H1 (cell line): ENCODE results near the gene FBXL5. TPM values are rescaled to one million over a fixed set of nuclear protein-coding genes. Genes with fewer than 3 reads are reported as not detected.

Experiments
- CTCF ChIA-PET: fragments of 300-600 bp; sonication (Branson Sonifier 250); formaldehyde crosslinking; loops from one replicate; lab custom pipeline; 2021; ENCODE audit not compliant: partially characterized antibody; lab: Charles Lee
- POLR2A ChIA-PET: fragments of 300-600 bp; sonication (Branson Sonifier 250); formaldehyde crosslinking; loops from one replicate; lab custom pipeline; 2021; ENCODE audit warnings: inconsistent platforms; ENCODE audit not compliant: partially characterized antibody; lab: Charles Lee
- DNase-seq, 2 experiments: peaks; one replicate each; pipeline versions ENCODE4 v3.0.0 to v3.0.0-alpha.2; 2010 to 2022; ENCODE audit warnings: low spot score in 2 of 2, low read depth in 1 of 2, mixed read lengths in 1 of 2
- FAIRE-seq: peaks from 2 replicates; lab custom pipeline; 2011; peaks lifted over from hg19 to GRCh38; lab: Jason Lieb, UNC
- H2AFZ ChIP-seq: 2 replicates; pipeline ENCODE4 v1.8.1; 2012; ENCODE audit warnings: low read length, inconsistent platforms
- H2AK5ac ChIP-seq: 2 replicates; pipeline ENCODE4 v1.6.1; 2013; ENCODE audit warnings: low read depth, low read length
- H2BK120ac ChIP-seq: replicated peaks from 2 replicates; pipeline ENCODE3; 2013; ENCODE audit warnings: low read depth, low read length, inconsistent platforms
- H2BK12ac ChIP-seq: 2 replicates; pipeline ENCODE4 v1.6.1; 2013; ENCODE audit warnings: low read depth, low read length
- H2BK15ac ChIP-seq: 2 replicates; pipeline ENCODE4 v1.6.1; 2013; ENCODE audit warnings: low read length
- H2BK20ac ChIP-seq: 2 replicates; pipeline ENCODE4 v1.6.1; 2013; ENCODE audit warnings: low read length
- H2BK5ac ChIP-seq: 2 replicates; pipeline ENCODE4 v1.6.1; 2013; ENCODE audit warnings: low read depth, low read length
- H3K14ac ChIP-seq: 2 replicates; pipeline ENCODE4 v1.6.1; 2013; ENCODE audit warnings: inconsistent platforms; ENCODE audit not compliant: insufficient read length
- H3K18ac ChIP-seq: 2 replicates; pipeline ENCODE4 v1.6.1; 2013; ENCODE audit warnings: low read length; ENCODE audit errors: extremely low read depth
- H3K23ac ChIP-seq: 2 replicates; pipeline ENCODE4 v1.6.1; 2013; ENCODE audit warnings: inconsistent platforms; ENCODE audit not compliant: insufficient read length
- H3K23me2 ChIP-seq: 2 replicates; pipeline ENCODE4 v1.6.1; 2013; ENCODE audit warnings: low read depth, low read length
- H3K27ac ChIP-seq: 2 replicates; pipeline ENCODE4 v1.6.1; 2011; ENCODE audit warnings: low read depth, low read length, inconsistent platforms
- H3K27me3 ChIP-seq, 4 experiments: replicated peaks in 1 of 4; 1 replicate in 1 of 4; 2 replicates in 3 of 4; pipeline versions ENCODE4 v1.6.1 to v1.8.1; 2011 to 2013; ENCODE audit warnings: low read length in 3 of 4, mild to moderate bottlenecking in 3 of 4, inconsistent platforms in 2 of 4, mixed read lengths in 2 of 4, moderate library complexity in 1 of 4; ENCODE audit not compliant: control insufficient read depth in 3 of 4, insufficient read depth in 3 of 4; ENCODE audit errors: extremely low read depth in 1 of 4
- H3K36me3 ChIP-seq, 4 experiments: 2 replicates each; pipeline versions ENCODE4 v1.6.1 to v1.8.1; 2011 to 2013; ENCODE audit warnings: mild to moderate bottlenecking in 4 of 4, low read length in 3 of 4, moderate library complexity in 2 of 4, control low read depth in 1 of 4, inconsistent platforms in 1 of 4; ENCODE audit not compliant: insufficient read depth in 4 of 4, control insufficient read depth in 2 of 4
- H3K4ac ChIP-seq: replicated peaks from 2 replicates; pipeline ENCODE3; 2013; ENCODE audit warnings: low read length, low read depth, mixed read lengths, inconsistent platforms; ENCODE audit not compliant: insufficient read length
- H3K4me1 ChIP-seq, 4 experiments: replicated peaks in 1 of 4; 1 replicate in 1 of 4; 2 replicates in 3 of 4; pipeline versions ENCODE4 v1.6.1 to v1.8.1; 2011 to 2013; ENCODE audit warnings: low read length in 3 of 4, inconsistent platforms in 2 of 4, mixed read lengths in 1 of 4; ENCODE audit not compliant: insufficient read depth in 4 of 4, control insufficient read depth in 3 of 4
- H3K4me2 ChIP-seq, 2 experiments: 2 replicates each; pipeline versions ENCODE4 v1.6.1 to v1.8.1; 2011 to 2013; ENCODE audit warnings: low read depth in 2 of 2, low read length in 2 of 2, control low read depth in 1 of 2, inconsistent platforms in 1 of 2, mild to moderate bottlenecking in 1 of 2; ENCODE audit not compliant: insufficient read depth in 1 of 2
- H3K4me3 ChIP-seq, 4 experiments: fragments of 200-600, 300-600 bp in 1 of 4; sonication (generic), shearing (Covaris generic), sonication (Bioruptor Twin) in 1 of 4; 2 replicates each; pipeline versions ENCODE4 v1.5.1 to v1.8.1; 2011 to 2016; ENCODE audit warnings: low read length in 4 of 4, low read depth in 3 of 4, control low read depth in 2 of 4, inconsistent platforms in 2 of 4, mild to moderate bottlenecking in 2 of 4, mixed read lengths in 1 of 4, moderate library complexity in 1 of 4; ENCODE audit not compliant: insufficient read depth in 2 of 4; ENCODE audit errors: extremely low read depth in 1 of 4
- H3K56ac ChIP-seq: replicated peaks from 2 replicates; pipeline ENCODE3; 2013; ENCODE audit warnings: low read depth, mild to moderate bottlenecking, mixed read lengths, low read length, inconsistent platforms; ENCODE audit not compliant: insufficient read length
- H3K79me1 ChIP-seq: 2 replicates; pipeline ENCODE4 v1.6.1; 2013; ENCODE audit warnings: low read depth, low read length, control low read depth
- H3K79me2 ChIP-seq, 2 experiments: 2 replicates each; pipeline versions ENCODE4 v1.6.1 to v1.8.1; 2012 to 2013; ENCODE audit warnings: low read length in 2 of 2, mild to moderate bottlenecking in 2 of 2, inconsistent platforms in 1 of 2; ENCODE audit not compliant: insufficient read depth in 2 of 2, control insufficient read depth in 1 of 2
- H3K9ac ChIP-seq, 4 experiments: replicated peaks in 1 of 4; 1 replicate in 1 of 4; 2 replicates in 3 of 4; pipeline versions ENCODE4 v1.6.1 to v1.8.1; 2011 to 2013; ENCODE audit warnings: low read depth in 3 of 4, low read length in 3 of 4, control low read depth in 2 of 4, mild to moderate bottlenecking in 2 of 4, moderate library complexity in 2 of 4, inconsistent platforms in 1 of 4; ENCODE audit errors: extremely low read depth in 1 of 4
- H3K9me3 ChIP-seq, 2 experiments: 2 replicates each; pipeline versions ENCODE4 v1.6.1 to v1.8.1; 2012 to 2013; ENCODE audit warnings: mild to moderate bottlenecking in 2 of 2, moderate library complexity in 2 of 2, control low read depth in 1 of 2, inconsistent platforms in 1 of 2, low read depth in 1 of 2, low read length in 1 of 2, mixed read lengths in 1 of 2; ENCODE audit not compliant: insufficient read depth in 2 of 2
- H4K20me1 ChIP-seq, 2 experiments: replicated peaks in 1 of 2; 2 replicates each; pipeline versions ENCODE3 to v1.8.1; 2011 to 2013; ENCODE audit warnings: inconsistent platforms in 2 of 2, low read length in 2 of 2, mild to moderate bottlenecking in 1 of 2; ENCODE audit not compliant: insufficient read depth in 2 of 2, control insufficient read depth in 1 of 2
- H4K5ac ChIP-seq: 2 replicates; pipeline ENCODE4 v1.6.1; 2013; ENCODE audit warnings: low read length, low read depth, mixed read lengths, inconsistent platforms; ENCODE audit not compliant: insufficient read length
- H4K8ac ChIP-seq: 2 replicates; pipeline ENCODE4 v1.8.0; 2013; ENCODE audit warnings: mild to moderate bottlenecking, moderate library complexity, low read length, inconsistent platforms; ENCODE audit not compliant: insufficient read depth; ENCODE audit errors: extremely low read depth
- H4K91ac ChIP-seq: replicated peaks from 2 replicates; pipeline ENCODE3; 2013; ENCODE audit warnings: low read length, mixed read lengths, inconsistent platforms; ENCODE audit not compliant: insufficient read length
- BACH1 ChIP-seq: IDR thresholded peaks from 2 replicates; pipeline ENCODE4 v1.6.1; 2012; ENCODE audit warnings: low read length, improper control_type of control experiment
- CHD2 ChIP-seq: IDR thresholded peaks from 2 replicates; pipeline ENCODE4 v1.6.1; 2012; ENCODE audit warnings: low read length, improper control_type of control experiment
- EGR1 ChIP-seq: IDR thresholded peaks from 2 replicates; pipeline ENCODE4 v1.6.1; 2011; ENCODE audit warnings: low read depth, low read length, borderline replicate concordance
- FOSL1 ChIP-seq: IDR thresholded peaks from 2 replicates; pipeline ENCODE4 v1.6.1; 2011; ENCODE audit warnings: mild to moderate bottlenecking, low read depth, low read length, moderate library complexity; ENCODE audit not compliant: insufficient read depth
- KDM4A ChIP-seq: IDR thresholded peaks from one replicate; pipeline ENCODE4 v1.7.1; 2012; ENCODE audit warnings: low read depth, mild to moderate bottlenecking, moderate library complexity, low read length, inconsistent platforms; ENCODE audit not compliant: severe bottlenecking
- KDM5A ChIP-seq: fragments of 200-600 bp; IDR thresholded peaks from 2 replicates; pipeline ENCODE4 v1.7.1; 2012; ENCODE audit warnings: mild to moderate bottlenecking, low read length, inconsistent platforms, mixed read lengths
- NANOG ChIP-seq: IDR thresholded peaks from 2 replicates; pipeline ENCODE4 v1.6.1; 2011; ENCODE audit warnings: low read length, low read depth, mild to moderate bottlenecking, inconsistent platforms; ENCODE audit not compliant: insufficient read depth, poor library complexity, severe bottlenecking
- POLR2A ChIP-seq, 2 experiments: IDR thresholded peaks; 1 replicate in 1 of 2; 2 replicates in 1 of 2; pipeline ENCODE4 v1.6.1; 2011; ENCODE audit warnings: low read depth in 2 of 2, low read length in 2 of 2, mild to moderate bottlenecking in 2 of 2; ENCODE audit errors: control extremely low read depth in 1 of 2
- RAD21 ChIP-seq, 2 experiments: IDR thresholded peaks in 1 of 2; conservative IDR thresholded peaks in 1 of 2; 2 replicates each; pipeline ENCODE4 v1.6.1; 2011; ENCODE audit warnings: low read depth in 2 of 2, low read length in 2 of 2, improper control_type of control experiment in 1 of 2, inconsistent platforms in 1 of 2, mild to moderate bottlenecking in 1 of 2, moderate library complexity in 1 of 2
- RBBP5 ChIP-seq: IDR thresholded peaks from 2 replicates; pipeline ENCODE4 v1.7.1; 2012; ENCODE audit warnings: low read depth, mild to moderate bottlenecking, inconsistent platforms, low read length, moderate library complexity, borderline replicate concordance
- SIN3A ChIP-seq, 2 experiments: IDR thresholded peaks in 1 of 2; conservative IDR thresholded peaks in 1 of 2; 2 replicates each; pipeline ENCODE4 v1.6.1; 2011 to 2012; ENCODE audit warnings: low read length in 2 of 2, improper control_type of control experiment in 1 of 2, low read depth in 1 of 2, mild to moderate bottlenecking in 1 of 2
- SUZ12 ChIP-seq: fragments of 200-600 bp; sonication (generic); IDR thresholded peaks from 2 replicates; pipeline ENCODE4 v1.6.1; 2012; ENCODE audit warnings: mild to moderate bottlenecking, inconsistent platforms, low read length, moderate library complexity, mixed read lengths
- TAF1 ChIP-seq: IDR thresholded peaks from 2 replicates; pipeline ENCODE4 v1.6.1; 2011; ENCODE audit warnings: mild to moderate bottlenecking, low read depth, low read length
- TBP ChIP-seq: IDR thresholded peaks from 2 replicates; pipeline ENCODE4 v1.6.1; 2011; ENCODE audit warnings: low read depth, low read length, improper control_type of control experiment
- YY1 ChIP-seq: IDR thresholded peaks from 2 replicates; pipeline ENCODE4 v1.6.1; 2011; ENCODE audit warnings: low read depth, mild to moderate bottlenecking, low read length
- ZNF274 ChIP-seq: IDR thresholded peaks from 2 replicates; pipeline ENCODE4 v1.7.0; 2012; ENCODE audit warnings: low read length, borderline replicate concordance; ENCODE audit errors: extremely low read depth
- polyA plus RNA-seq, 7 experiments: library from polyadenylated mRNA; depleted of rRNA in 3 of 7; stranded (reverse) in 5 of 7; unstranded in 2 of 7; fragments of >200 nt in 5 of 7; fragments of 200-250 nt in 2 of 7; gene quantifications; 1 replicate in 5 of 7; 2 replicates in 1 of 7; 4 replicates in 1 of 7; pipeline versions ENCODE4 v1.2.1 to v1.2.3, GENCODE V29; 2011 to 2013; ENCODE audit warnings: missing spikeins in 2 of 7, mixed read lengths in 2 of 7
- total RNA-seq: library from RNA; stranded (reverse); fragmentation: NEBNext Ultra II Directional; extraction: Animal tissue kit (Norgen Biotek cat#: 25700); gene quantifications from 2 replicates; pipeline ENCODE4 v1.2.1, GENCODE V29; 2021

FBXL5 gene
- total and polyA plus RNA-seq, 2 of the 8 experiments (the other 6 are each of a cell fraction or from before 2014, with no cell fraction given): 34.6 to 62.7 TPM

- Histone ChIP-seq H2BK20ac (no peak overlapping the region), H3K18ac (no peak overlapping the region), H3K4me1 (no peaks in the 10 kb centered on the region)
- TF ChIP-seq YY1 (no peak), RAD21 (IDR thresholded peaks at IDR 0.05 in 1 of 2, conservative IDR thresholded peaks at IDR 0.05 in 1 of 2; ENCODE audit: low read depth in 2 of 2, low read length in 2 of 2) (no peak), BACH1 (no peak), ZNF274 (no peak), KDM5A (no peak), TBP (no peak), EGR1 (no peak), FOSL1 (no peak), CHD2 (no peak), SUZ12 (no peak), NANOG (no peak), KDM4A (no peak), TAF1 (no peak), SIN3A (conservative IDR thresholded peaks at IDR 0.05 in 1 of 2, IDR thresholded peaks at IDR 0.05 in 1 of 2; ENCODE audit: low read depth in 1 of 2, low read length in 2 of 2) (no peak), POLR2A (IDR thresholded peaks at IDR 0.05; ENCODE audit: control extremely low read depth in 1 of 2, low read depth in 2 of 2, low read length in 2 of 2) (no peak), RBBP5 (no peak)
These were observed 86.3 kb downstream of the FBXL5 start for GRCh38 chr4:15568821-15569220.

More at GRCh38 chr4:15568821-15569220, 86.3 kb downstream of the FBXL5 start:
- H3K4me3 ChIP-seq: no peak overlapping the region
- H3K23ac ChIP-seq: no peak overlapping the region
- no peak overlapping the region for H4K91ac ChIP-seq
- no peak overlapping the region for H4K5ac ChIP-seq
- H3K27ac ChIP-seq: no peak overlapping the region
- CTCF ChIA-PET: no interaction called here
- POLR2A ChIA-PET: no interaction called here
- H2AFZ ChIP-seq: no peak overlapping the region
- no peak overlapping the region for H4K8ac ChIP-seq
- no peaks in the 10 kb centered on the region for H3K79me2 ChIP-seq
- no peaks in the 10 kb centered on the region for H3K27me3 ChIP-seq
- no peaks in the 10 kb centered on the region for H3K23me2 ChIP-seq
- no peak overlapping the region for H2BK15ac ChIP-seq
- FAIRE-seq (no peak), DNase-seq (no peak)
- no peaks in the 10 kb centered on the region for H3K9me3 ChIP-seq
- H3K36me3 ChIP-seq: peaks cover 0 to 3% (median under 1%) of the 10 kb centered on the region in 4 experiments; a peak in 2 of 8 replicates
- no peak overlapping the region for H3K4ac ChIP-seq
- no peak overlapping the region for H3K9ac ChIP-seq
- H2BK120ac ChIP-seq: no peak overlapping the region
- H3K14ac ChIP-seq: no peak overlapping the region
- H2BK5ac ChIP-seq: no peak overlapping the region
- no peaks in the 10 kb centered on the region for H4K20me1 ChIP-seq
- no peaks in the 10 kb centered on the region for H3K79me1 ChIP-seq
- no peak overlapping the region for H2BK12ac ChIP-seq
- H2AK5ac ChIP-seq: no peak overlapping the region
- no peak overlapping the region for H3K4me2 ChIP-seq
- no peak overlapping the region for H3K56ac ChIP-seq
